HG03159 (cell line): ENCODE results near the gene SCAMP2.

ENCODE experiments used
- ATAC-seq: cut with Tn5 transposase; IDR thresholded peaks from one replicate; pipeline ENCODE4 v1.9.1; 2021; ENCODE audit warnings: mild to moderate bottlenecking, moderate library complexity; ENCODE audit not compliant: unreplicated experiment

Gene SCAMP2

GRCh38 chr15:74821790-74822158, 51.4 kb downstream of the SCAMP2 start:
- no peak for ATAC-seq

GRCh38 chr15:74821091-74821789, 51.9 kb downstream of the SCAMP2 start:
- peak; percentile 69 for ATAC-seq

- ATAC-seq: no peak
These were observed 53.1 kb downstream of the SCAMP2 start for GRCh38 chr15:74820056-74820455.

GRCh38 chr15:74817370-74817737, 55.8 kb downstream of the SCAMP2 start:
- no peak for ATAC-seq

- no peak for ATAC-seq
These were observed 56.4 kb downstream of the SCAMP2 start for GRCh38 chr15:74816624-74817369.

- ATAC-seq: no peak
These were observed 57.2 kb downstream of the SCAMP2 start for GRCh38 chr15:74815961-74816360.

DNA sequence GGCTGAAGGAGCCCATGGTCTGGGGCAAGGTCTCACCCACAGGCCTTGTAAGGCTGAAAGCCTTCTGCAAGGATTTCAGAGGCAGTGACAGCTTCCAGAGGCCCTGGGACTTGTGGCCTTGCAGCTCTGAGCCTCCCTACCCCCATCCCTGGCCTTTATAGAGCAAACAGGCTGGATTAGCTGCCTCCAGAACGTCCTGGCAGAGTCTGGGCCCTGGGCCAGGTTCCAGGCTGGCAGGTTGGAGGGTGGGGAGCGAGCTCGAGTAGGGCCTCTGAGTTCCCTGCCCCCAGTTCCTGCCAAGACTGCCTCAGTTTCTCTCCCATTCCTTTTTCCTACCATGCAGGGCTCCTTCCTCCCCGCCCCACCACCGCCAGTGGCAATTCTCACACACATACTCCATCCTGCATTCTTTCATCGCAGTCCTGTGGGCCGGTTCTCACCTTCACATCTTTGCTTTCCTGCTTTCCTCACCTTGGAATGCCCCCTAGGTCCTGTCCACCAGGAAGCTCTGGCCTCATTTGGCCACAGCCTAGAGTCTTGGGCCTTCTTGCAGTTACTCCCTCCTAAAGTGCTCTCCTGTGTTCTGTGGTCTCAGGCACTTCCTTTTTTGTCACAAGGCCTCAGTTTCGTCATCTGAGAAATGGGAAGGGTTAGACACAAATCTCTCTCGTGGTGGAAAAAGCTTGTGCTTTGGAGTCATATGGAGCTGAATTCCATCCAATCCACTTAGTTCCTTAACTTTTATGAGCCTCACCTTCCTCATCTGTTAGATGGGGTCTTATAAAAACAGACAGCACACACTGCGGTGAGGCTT, 57.8 kb downstream of the SCAMP2 start:
- ATAC-seq: no peak

- no peak for ATAC-seq
These were observed 60.6 kb downstream of the SCAMP2 start, which contains the start of gene LMAN1L for GRCh38 chr15:74812533-74812932. TSS of gene LMAN1L (plus strand) at chr15:74812835. CDS start at chr15:74812855, 20 bp downstream.

DNA sequence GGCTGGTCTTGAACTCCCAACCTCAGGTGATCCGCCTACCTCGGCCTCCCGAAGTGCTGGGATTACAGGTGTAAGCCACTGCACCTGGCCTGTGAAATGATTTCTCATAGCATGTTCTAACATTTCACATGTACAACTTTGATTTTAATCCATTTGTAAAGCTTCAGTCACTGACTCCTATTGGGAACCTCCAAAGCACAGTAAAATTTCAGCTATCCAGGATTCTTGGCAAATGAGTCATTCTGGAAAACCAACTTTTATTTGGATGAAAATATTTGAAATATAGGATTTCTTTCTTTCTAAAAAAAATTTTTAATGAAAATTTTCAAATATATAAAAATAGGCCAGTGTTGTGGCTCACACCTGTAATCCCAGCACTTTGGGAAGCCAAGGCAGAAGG, 63.2 kb downstream of the SCAMP2 start:
- no peak for ATAC-seq

- no peak for ATAC-seq
These were observed 63.9 kb downstream of the SCAMP2 start for GRCh38 chr15:74809242-74809641.

DNA sequence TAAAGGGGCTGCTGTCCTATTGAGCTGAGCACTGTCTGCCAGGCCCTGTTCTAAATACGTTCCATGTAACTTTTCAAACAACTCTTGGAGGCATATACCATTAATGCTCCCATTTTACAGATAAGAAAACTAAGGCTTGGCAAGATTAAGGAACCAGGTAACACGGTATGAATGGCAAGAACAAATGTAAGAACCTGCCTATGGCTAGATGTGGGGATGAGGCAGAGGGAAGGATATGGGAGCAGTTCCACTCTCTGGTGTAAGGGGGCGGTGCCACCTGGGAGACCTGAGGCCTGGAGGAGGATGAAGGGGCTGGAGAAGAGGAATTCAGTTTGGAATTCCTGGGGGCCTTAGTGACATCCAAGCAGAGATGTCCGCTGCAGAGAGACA, 64.3 kb downstream of the SCAMP2 start:
- no peak for ATAC-seq

DNA sequence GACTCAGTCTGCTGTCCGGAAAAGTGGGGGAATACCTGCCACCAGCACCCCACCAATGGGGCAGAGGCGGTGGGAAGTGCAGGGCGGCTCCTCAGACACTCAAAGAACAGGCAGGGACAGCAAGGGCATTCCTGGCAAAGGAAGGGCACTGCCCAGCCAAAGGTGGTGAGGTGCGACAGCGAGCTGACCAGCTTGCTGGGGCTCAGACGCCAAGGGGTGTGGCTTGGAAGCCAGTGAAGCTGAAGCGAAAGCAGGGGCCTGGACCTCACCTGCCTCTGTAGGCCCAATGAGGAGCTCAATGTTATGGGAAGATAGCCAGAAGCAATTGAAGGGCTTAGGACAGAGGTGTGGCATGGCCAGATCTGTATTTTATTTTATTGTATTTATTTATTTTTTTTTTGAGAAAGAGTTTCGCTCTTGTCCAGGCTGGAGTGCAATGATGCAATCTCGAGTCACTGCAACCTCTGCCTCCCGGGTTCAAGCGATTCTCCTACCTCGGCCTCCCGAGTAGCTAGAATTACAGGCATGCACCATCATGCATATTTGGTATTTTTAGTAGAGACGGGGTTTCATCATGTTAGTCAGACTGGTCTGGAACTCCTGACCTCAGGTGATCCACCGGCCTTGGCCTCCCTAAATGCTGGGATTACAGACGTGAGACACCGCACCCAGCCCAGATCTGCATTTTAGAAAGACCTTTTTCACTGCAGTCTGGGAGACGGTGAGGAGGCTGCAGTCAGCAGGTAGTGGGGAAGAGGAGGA, 64.9 kb downstream of the SCAMP2 start:
- ATAC-seq: no peak

- no peak for ATAC-seq
These were observed 65.9 kb downstream of the SCAMP2 start for GRCh38 chr15:74807282-74807681.

DNA sequence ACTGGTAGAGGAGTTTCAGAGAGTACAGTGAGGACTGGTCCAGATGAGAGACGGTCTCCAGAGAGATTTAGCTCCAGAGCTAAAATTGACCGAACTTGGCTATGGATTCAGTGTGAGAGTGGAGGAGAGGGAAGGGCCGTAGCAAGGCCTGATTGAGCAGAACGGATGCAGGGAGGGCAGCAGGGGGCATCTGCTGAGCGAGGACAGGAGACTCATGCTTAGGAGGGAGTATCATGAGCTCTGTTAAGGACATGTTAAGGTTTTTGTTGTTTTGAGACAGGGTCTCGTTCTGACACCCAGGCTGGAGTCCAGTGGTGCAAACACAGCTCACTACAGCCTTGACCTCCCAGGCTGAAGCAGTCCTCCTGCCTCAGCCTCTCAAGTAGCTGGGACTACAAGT, 68.2 kb downstream of the SCAMP2 start:
- ATAC-seq: no peak

- no peak for ATAC-seq
These were observed 70.2 kb downstream of the SCAMP2 start for GRCh38 chr15:74802862-74803447.

GRCh38 chr15:74802290-74802689, 70.9 kb downstream of the SCAMP2 start:
- ATAC-seq: no peak

- ATAC-seq: no peak
These were observed 71.7 kb downstream of the SCAMP2 start for GRCh38 chr15:74801311-74801997.

DNA sequence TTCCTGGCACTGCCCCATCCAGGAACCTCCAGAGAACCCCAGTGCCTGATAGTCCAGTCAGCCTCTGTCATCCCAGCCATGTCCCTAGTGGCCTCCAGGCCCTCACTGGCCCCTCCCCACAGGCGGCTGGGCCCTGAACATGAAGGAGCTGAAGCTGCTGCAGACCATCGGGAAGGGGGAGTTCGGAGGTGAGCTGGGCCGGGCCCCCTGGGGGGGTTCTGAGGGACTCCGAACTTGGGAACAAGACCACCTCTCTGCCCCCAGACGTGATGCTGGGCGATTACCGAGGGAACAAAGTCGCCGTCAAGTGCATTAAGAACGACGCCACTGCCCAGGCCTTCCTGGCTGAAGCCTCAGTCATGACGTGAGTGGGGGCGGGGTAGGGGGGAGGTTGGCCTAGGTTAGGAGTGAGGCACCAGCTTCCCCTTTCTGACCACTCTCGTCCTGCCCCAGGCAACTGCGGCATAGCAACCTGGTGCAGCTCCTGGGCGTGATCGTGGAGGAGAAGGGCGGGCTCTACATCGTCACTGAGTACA, 72.5 kb downstream of the SCAMP2 start:
- ATAC-seq: no peak

GRCh38 chr15:74799856-74800558, 73.2 kb downstream of the SCAMP2 start:
- peak; percentile 78 for ATAC-seq
